Activated CD4-positive, alpha-beta T cell treated with anti-CD3 and anti-CD28 coated beads for 36 hours (primary cell): ENCODE measurements around the gene PIANP. TPM values are rescaled to one million over a fixed set of nuclear protein-coding genes. Genes with fewer than 3 reads are reported as not detected.

ENCODE experiments used
- ATAC-seq: fragments of 200-7000 bp; cut with Tn5 transposase; one replicate; pipeline ENCODE4 v1.10.0; 2021; ENCODE audit warnings: mild to moderate bottlenecking, moderate library complexity
- CTCF ChIA-PET: fragments of 350-600 bp; sonication (Branson Sonifier 250); formaldehyde crosslinking; loops from one replicate; lab custom pipeline; 2021; ENCODE audit warnings: antibody characterized with exemption; lab: Charles Lee
- POLR2A ChIA-PET: fragments of 350-600 bp; sonication (Branson Sonifier 250); formaldehyde crosslinking; loops from one replicate; lab custom pipeline; 2021; ENCODE audit warnings: antibody characterized with exemption, inconsistent platforms; lab: Charles Lee
- DNase-seq: peaks from one replicate; pipeline ENCODE4 v3.0.0-alpha.2; 2020
- H3K27ac Mint-ChIP-seq: one replicate; pipeline ENCODE4 v1.8.0; 2021; ENCODE audit warnings: mixed read lengths
- H3K27me3 Mint-ChIP-seq: one replicate; pipeline ENCODE4 v1.8.0; 2021; ENCODE audit warnings: mixed read lengths
- H3K36me3 Mint-ChIP-seq: one replicate; pipeline ENCODE4 v1.8.0; 2021; ENCODE audit warnings: low read depth, mixed read lengths
- H3K4me1 Mint-ChIP-seq: one replicate; pipeline ENCODE4 v1.8.0; 2021; ENCODE audit warnings: mixed read lengths
- H3K4me3 Mint-ChIP-seq: one replicate; pipeline ENCODE4 v1.8.0; 2021; ENCODE audit warnings: mild to moderate bottlenecking, moderate library complexity, mixed read lengths
- H3K9me3 Mint-ChIP-seq: one replicate; pipeline ENCODE4 v1.8.0; 2021; ENCODE audit warnings: low read depth, mixed read lengths
- intact Hi-C, 2 experiments: fragments of 100-400 bp; cut with DNase I in 1 of 2; cut with micrococcal nuclease in 1 of 2; formaldehyde crosslinking; loops; one replicate each; pipeline versions ENCODE4 v1.14.2 to v1.15.1; 2022 to 2024; cut with DNase I, micrococcal nuclease
- total RNA-seq, 2 experiments: library from RNA; stranded (reverse); gene quantifications; one replicate each; pipeline ENCODE4 v1.2.3, GENCODE V29; 2021

The PIANP gene
- total RNA-seq, 2 experiments from 2014 or later: 0.32 to 0.93 TPM

DNA sequence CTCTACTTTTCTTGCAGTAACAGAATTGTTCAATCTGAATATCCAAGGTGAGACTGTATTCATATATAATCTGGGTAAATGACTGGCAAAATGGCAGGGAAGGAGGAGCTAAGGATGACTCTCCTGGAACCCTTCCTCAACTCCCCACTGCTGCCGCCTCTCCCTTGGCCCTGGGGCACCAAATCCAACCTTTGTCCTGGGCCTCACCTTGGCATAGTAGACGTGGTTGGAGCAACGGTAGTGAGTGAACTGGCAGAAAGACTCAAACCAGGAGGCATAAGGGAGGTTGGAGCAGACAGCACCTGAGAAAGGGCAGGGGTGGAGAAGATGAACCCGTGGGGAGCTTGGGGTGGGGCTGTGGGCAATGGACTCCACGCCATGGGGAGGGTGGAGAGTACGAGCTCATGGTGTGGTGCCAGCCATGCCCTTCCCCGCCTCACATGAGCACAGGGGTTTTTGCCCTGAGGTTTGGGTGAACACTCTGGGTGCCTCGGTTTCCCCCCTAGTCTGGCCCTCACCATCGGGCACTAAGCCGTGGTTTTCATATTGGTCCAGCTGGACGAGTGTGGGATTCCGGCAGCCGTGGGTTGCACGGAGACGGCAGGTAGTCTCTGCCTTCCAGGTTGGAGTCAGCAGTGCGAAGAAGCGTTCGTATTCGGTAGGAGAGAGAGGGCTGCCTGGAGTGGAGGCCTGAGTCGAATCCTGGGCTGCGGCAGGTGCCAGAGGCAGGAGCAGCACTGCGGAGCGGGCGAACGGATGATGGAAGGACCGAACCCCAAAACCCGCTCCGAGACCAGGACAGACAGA, 54.1 kb downstream of the PIANP start:
- Mint-ChIP-seq H3K27ac (peak overlapping the region; percentile 44), H3K4me3 (peak overlapping the region; percentile 65), H3K4me1 (peaks cover 10% of the 10 kb centered on the region), H3K9me3 (peaks cover 10% of the 10 kb centered on the region), H3K36me3 (peaks cover 26% of the 10 kb centered on the region), H3K27me3 (no peaks in the 10 kb centered on the region)
- ATAC-seq (peak; percentile 24), DNase-seq (no peak)
- POLR2A ChIA-PET: interaction anchor here (0.6 kb wide), 1 partner anchor 79 kb away, joined by 4 read pairs; no protein-coding TSS in a partner anchor
- CTCF ChIA-PET: interaction anchor here (0.6 to 1.3 kb wide), 4 partner anchors 18 to 75 kb away, joined by 3 to 5 read pairs (median 3); no protein-coding TSS in a partner anchor
- intact Hi-C loops: no loop called here

DNA sequence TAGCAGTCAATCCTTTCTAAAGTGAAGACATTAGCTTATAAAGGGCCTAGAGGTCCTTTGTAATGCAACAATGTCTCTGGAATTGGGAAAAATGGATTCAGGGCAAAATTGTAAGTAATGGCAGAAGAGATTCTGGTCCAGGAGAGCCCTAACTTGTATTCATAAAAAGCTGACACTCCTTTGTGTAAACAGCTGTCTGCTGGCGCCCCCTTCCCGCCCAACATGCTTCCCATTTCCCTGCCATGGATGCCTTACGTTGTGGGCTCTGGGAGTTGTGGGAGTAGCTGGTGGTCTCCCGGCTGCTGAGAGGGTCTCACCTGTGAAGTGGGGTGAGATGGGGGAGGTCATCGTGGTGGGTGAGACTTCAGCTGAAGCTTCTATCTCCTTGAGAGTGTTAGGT, 55.7 kb downstream of the PIANP start:
- peaks cover 18% of the 10 kb centered on the region for H3K36me3 Mint-ChIP-seq
- H3K4me3 Mint-ChIP-seq: no peak overlapping the region
- peaks cover 10% of the 10 kb centered on the region for H3K4me1 Mint-ChIP-seq
- no peaks in the 10 kb centered on the region for H3K27me3 Mint-ChIP-seq
- no peak overlapping the region for H3K27ac Mint-ChIP-seq
- H3K9me3 Mint-ChIP-seq: peaks cover 10% of the 10 kb centered on the region
- DNase-seq (no peak), ATAC-seq (no peak)
- ChIA-PET POLR2A (interaction anchor here (0.7 kb wide), 1 partner anchor 113 kb away, joined by 3 read pairs; no protein-coding TSS in a partner anchor), CTCF (interaction anchor here (0.7 to 1.7 kb wide), 4 partner anchors 14 to 191 kb away, joined by 3 to 6 read pairs (median 4); no protein-coding TSS in a partner anchor)
- intact Hi-C loops: no loop called here

DNA sequence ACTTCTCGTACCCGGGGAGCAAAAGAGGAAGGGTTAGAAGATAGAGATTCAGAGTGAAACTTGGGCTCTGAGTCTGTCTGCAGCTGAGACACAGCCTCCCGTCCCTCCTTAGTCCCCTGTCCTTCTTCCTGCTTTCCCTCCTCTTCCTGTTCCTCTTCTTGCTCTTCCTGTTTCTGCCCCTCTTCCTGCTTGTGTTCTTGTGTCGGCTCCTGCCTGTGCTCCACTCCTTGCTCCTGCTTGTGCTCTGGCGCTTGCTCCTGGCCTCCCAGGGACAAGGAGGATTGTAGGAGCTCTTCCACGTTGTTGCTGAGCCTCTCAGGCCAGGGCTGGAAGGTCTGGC, 56.4 kb downstream of the PIANP start:
- H3K9me3 Mint-ChIP-seq: peaks cover 10% of the 10 kb centered on the region
- POLR2A ChIA-PET: no interaction called here
- no peak overlapping the region for H3K27ac Mint-ChIP-seq
- intact Hi-C loops: no loop called here
- H3K27me3 Mint-ChIP-seq: no peaks in the 10 kb centered on the region
- ATAC-seq (no peak), DNase-seq (no peak)
- no peak overlapping the region for H3K4me3 Mint-ChIP-seq
- peaks cover 10% of the 10 kb centered on the region for H3K4me1 Mint-ChIP-seq
- CTCF ChIA-PET: interaction anchor here (0.7 to 1.7 kb wide), 4 partner anchors 14 to 192 kb away, joined by 3 to 6 read pairs (median 4); no protein-coding TSS in a partner anchor
- peaks cover 18% of the 10 kb centered on the region for H3K36me3 Mint-ChIP-seq

Other genes with a start within 250 kb of the PIANP start
- 10 to 100 TPM; 27.4 to 40.8 TPM for gene TAPBPL, start 248.8 kb downstream of the PIANP start, total RNA-seq
- gene VAMP1, start 230.1 kb downstream of the PIANP start, total RNA-seq: 10 to 100 TPM; 34.5 to 52.3 TPM
- 100 to 1,000 TPM; 232 to 275 TPM for gene MRPL51, start 207.6 kb downstream of the PIANP start, total RNA-seq
- 100 to 1,000 TPM; 199 to 210 TPM for gene NCAPD2, start 206.7 kb downstream of the PIANP start, total RNA-seq
- 1,000 to 10,000 TPM; 7,289 to 9,770 TPM for gene GAPDH, start 166.3 kb downstream of the PIANP start, total RNA-seq
- 1 to 10 TPM; 8.1 to 8.4 TPM for gene IFFO1, start 144.8 kb downstream of the PIANP start, total RNA-seq
- 10 to 100 TPM; 93.2 to 97.1 TPM for gene NOP2, start 132.5 kb downstream of the PIANP start, total RNA-seq
- 100 to 1,000 TPM; 279 to 322 TPM for gene CHD4, start 93.4 kb downstream of the PIANP start, total RNA-seq
- gene LPAR5, start 64.9 kb downstream of the PIANP start, total RNA-seq: 1 to 10 TPM; 3.5 TPM
- 1 to 10 TPM; 1.7 to 3.3 TPM for gene ACRBP, start 53.4 kb downstream of the PIANP start, total RNA-seq
- gene ING4, start 37.7 kb downstream of the PIANP start, total RNA-seq: 10 to 100 TPM; 14.9 to 17.6 TPM
- gene ZNF384, start 11.4 kb downstream of the PIANP start, total RNA-seq: 10 to 100 TPM; 61.4 to 79.0 TPM
- gene COPS7A, start 23.2 kb upstream of the PIANP start, total RNA-seq: 10 to 100 TPM; 38.3 to 41.6 TPM
- gene MLF2, start 52.3 kb upstream of the PIANP start, total RNA-seq: 100 to 1,000 TPM; 142 to 144 TPM
- gene PTMS, start 65.5 kb upstream of the PIANP start, total RNA-seq: 100 to 1,000 TPM in 1 of 2 experiments, 10 to 100 TPM in 1; 62.2 to 105 TPM
- 10 to 100 TPM; 88.2 to 93.9 TPM for gene LAG3, start 71.7 kb upstream of the PIANP start, total RNA-seq
- gene CD4, start 88.7 kb upstream of the PIANP start, total RNA-seq: 100 to 1,000 TPM; 206 to 211 TPM
- under 1 TPM; 0.11 to 0.26 TPM for gene GPR162, start 121.0 kb upstream of the PIANP start, total RNA-seq
- gene P3H3, start 127.6 kb upstream of the PIANP start, total RNA-seq: 1 to 10 TPM in 1 of 2 experiments, under 1 TPM in 1; 0.86 to 1.3 TPM
- under 1 TPM; 0.66 to 0.76 TPM for gene GNB3, start 140.1 kb upstream of the PIANP start, total RNA-seq
- 10 to 100 TPM; 87.8 to 99.7 TPM for gene CDCA3, start 150.5 kb upstream of the PIANP start, total RNA-seq
- gene USP5, start 151.3 kb upstream of the PIANP start, total RNA-seq: 100 to 1,000 TPM; 128 to 132 TPM
- 1,000 to 10,000 TPM; 1,824 to 2,753 TPM for gene TPI1, start 166.7 kb upstream of the PIANP start, total RNA-seq
- 1 to 10 TPM; 1.7 to 2.2 TPM for gene SPSB2, start 172.5 kb upstream of the PIANP start, total RNA-seq
- gene LRRC23, start 204.0 kb upstream of the PIANP start, total RNA-seq: 1 to 10 TPM; 6.4 to 7.0 TPM
- gene ENO2, start 213.8 kb upstream of the PIANP start, total RNA-seq: 100 to 1,000 TPM; 301 to 317 TPM
- gene ATN1, start 227.1 kb upstream of the PIANP start, total RNA-seq: 10 to 100 TPM; 32.2 to 32.4 TPM
- gene RNU7-1, start 243.0 kb upstream of the PIANP start, total RNA-seq: not detected
- 100 to 1,000 TPM; 189 to 208 TPM for gene C12orf57, start 243.2 kb upstream of the PIANP start, total RNA-seq